ENCODE measurements around the gene DFFA. TPM values are rescaled to one million over a fixed set of nuclear protein-coding genes. Genes with fewer than 3 reads are reported as not detected.

The DFFA gene
- total RNA-seq, 3 donors from 2014 or later (not counting 1 experiment from before 2014, with no cell fraction given), result 17.5 to 21.8 (median 21.5) TPM

GRCh38 chr1:10509809-10510509 is 37.6 kb upstream of the DFFA start:
- Mint-ChIP-seq H3K4me3 (peak overlapping the region; percentile 83), H3K4me1 (peaks cover 63 to 67% of the 10 kb centered on the region in 2 donors), H3K9me3 (no peaks in the 10 kb centered on the region), H3K27ac (peak overlapping the region; percentile 93 to 96), H3K36me3 (no peaks in the 10 kb centered on the region), H3K27me3 (ENCODE audit: low read depth in 2 of 2) (no peaks in the 10 kb centered on the region)
- no peak overlapping the region for H3K4me3 ChIP-seq (ENCODE audit: low read length)
- peaks cover 49% of the 10 kb centered on the region for H3K4me1 ChIP-seq (ENCODE audit: control insufficient read depth, insufficient read depth, low read length)
- intact Hi-C loops (cut with micrococcal nuclease), result loop anchor here (2.0 to 5.0 kb wide), 2 partner anchors 15 to 182 kb away; no protein-coding TSS in a partner anchor
- DNase-seq, result no peak
- H3K27ac ChIP-seq (ENCODE audit: low read length), result peak overlapping the region; percentile 87
- H3K27me3 ChIP-seq (ENCODE audit: control insufficient read depth, insufficient read depth, low read length), result no peaks in the 10 kb centered on the region
- TF ChIP-seq CTCF (IDR thresholded peaks at IDR 0.05), result no peak
- ATAC-seq, result no peak
- H3K9me3 ChIP-seq (ENCODE audit: control insufficient read depth, insufficient read depth, low read length), result no peaks in the 10 kb centered on the region
- WGBS (ENCODE audit: insufficient coverage), result 82% methylated on average over 6 of the region's 6 CpGs
- H3K36me3 ChIP-seq (ENCODE audit: control insufficient read depth, insufficient read depth, low read length), result no peaks in the 10 kb centered on the region

GRCh38 chr1:10508511-10508951 is 36.2 kb upstream of the DFFA start:
- Mint-ChIP-seq H3K4me1 (peaks cover 53% of the 10 kb centered on the region in 2 donors), H3K36me3 (no peaks in the 10 kb centered on the region), H3K27ac (peak overlapping the region in 1 of 2 donors; percentile 73), H3K27me3 (ENCODE audit: low read depth in 2 of 2) (no peaks in the 10 kb centered on the region), H3K9me3 (no peaks in the 10 kb centered on the region), H3K4me3 (no peak overlapping the region)
- H3K27ac ChIP-seq (ENCODE audit: low read length), result no peak overlapping the region
- peaks cover 36% of the 10 kb centered on the region for H3K4me1 ChIP-seq (ENCODE audit: control insufficient read depth, insufficient read depth, low read length)
- H3K9me3 ChIP-seq (ENCODE audit: control insufficient read depth, insufficient read depth, low read length), result no peaks in the 10 kb centered on the region
- H3K4me3 ChIP-seq (ENCODE audit: low read length), result no peak overlapping the region
- intact Hi-C loops (cut with micrococcal nuclease), result no loop called here
- 83% methylated on average over 3 of the region's 3 CpGs for WGBS (ENCODE audit: insufficient coverage)
- TF ChIP-seq CTCF (IDR thresholded peaks at IDR 0.05), result no peak
- H3K27me3 ChIP-seq (ENCODE audit: control insufficient read depth, insufficient read depth, low read length), result no peaks in the 10 kb centered on the region
- H3K36me3 ChIP-seq (ENCODE audit: control insufficient read depth, insufficient read depth, low read length), result no peaks in the 10 kb centered on the region
- DNase-seq (no peak), ATAC-seq (no peak)

DNA sequence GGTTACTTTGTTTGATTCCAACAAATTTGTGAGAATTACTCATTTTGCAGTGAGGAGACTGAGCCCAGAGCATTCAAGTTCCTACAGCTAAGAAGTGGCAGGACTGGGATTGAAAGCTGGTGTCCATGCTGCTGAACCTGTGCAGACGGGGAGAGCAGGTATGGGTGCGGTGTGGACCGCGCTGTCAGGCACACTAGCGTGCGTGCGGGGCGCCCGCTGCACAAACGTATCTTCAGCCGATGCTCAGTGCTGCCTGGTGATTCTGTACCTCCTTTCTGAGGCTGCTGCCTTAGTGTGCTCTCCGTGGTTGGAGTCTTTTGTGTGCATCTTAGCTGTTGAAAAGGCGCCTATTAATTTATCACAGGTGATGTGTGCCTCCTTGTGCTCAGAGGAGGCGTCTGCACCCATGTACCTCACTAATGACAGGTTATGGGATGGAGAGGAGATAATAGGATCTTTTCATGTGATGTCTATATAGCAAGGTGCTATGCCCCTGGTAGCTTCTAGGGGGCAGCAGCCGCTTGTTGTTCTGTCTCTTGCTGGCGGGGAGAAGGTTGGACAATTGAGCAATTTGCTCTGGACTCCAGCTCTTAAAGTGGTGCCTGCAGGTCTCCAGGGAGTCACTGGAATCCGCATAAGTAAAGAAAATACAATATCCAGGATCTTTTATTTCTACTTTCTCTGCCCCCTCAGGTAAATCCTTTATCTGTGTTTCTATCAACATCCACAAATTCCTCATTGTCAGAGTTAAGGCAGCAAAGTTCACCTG is 35.0 kb upstream of the DFFA start:
- DNase-seq (peak; percentile 44 to 74), ATAC-seq (peak; percentile 48 to 73 (median 58))
- Mint-ChIP-seq H3K27ac (peak overlapping the region; percentile 68 to 73), H3K36me3 (no peaks in the 10 kb centered on the region), H3K9me3 (no peaks in the 10 kb centered on the region), H3K4me1 (peaks cover 42% of the 10 kb centered on the region in 2 donors), H3K4me3 (no peak overlapping the region), H3K27me3 (ENCODE audit: low read depth in 2 of 2) (no peaks in the 10 kb centered on the region)
- WGBS (ENCODE audit: insufficient coverage), result 75% methylated on average over 17 of the region's 17 CpGs
- no peak overlapping the region for H3K27ac ChIP-seq (ENCODE audit: low read length)
- H3K4me1 ChIP-seq (ENCODE audit: control insufficient read depth, insufficient read depth, low read length), result peaks cover 24% of the 10 kb centered on the region
- no peaks in the 10 kb centered on the region for H3K27me3 ChIP-seq (ENCODE audit: control insufficient read depth, insufficient read depth, low read length)
- H3K9me3 ChIP-seq (ENCODE audit: control insufficient read depth, insufficient read depth, low read length), result no peaks in the 10 kb centered on the region
- intact Hi-C loops (cut with micrococcal nuclease), result loop anchor here (1.0 kb wide), 2 partner anchors 131 to 360 kb away; no protein-coding TSS in a partner anchor
- no peaks in the 10 kb centered on the region for H3K36me3 ChIP-seq (ENCODE audit: control insufficient read depth, insufficient read depth, low read length)
- TF ChIP-seq CTCF (IDR thresholded peaks at IDR 0.05), result peak; percentile 89
- H3K4me3 ChIP-seq (ENCODE audit: low read length), result no peak overlapping the region
